HG03378 (cell line): ENCODE data around the gene SCAF8.

ENCODE experiments used
- ATAC-seq: cut with Tn5 transposase; IDR thresholded peaks from one replicate; pipeline ENCODE4 v1.9.1; 2021; ENCODE audit warnings: mild to moderate bottlenecking, moderate library complexity; ENCODE audit not compliant: unreplicated experiment

SCAF8 gene

DNA sequence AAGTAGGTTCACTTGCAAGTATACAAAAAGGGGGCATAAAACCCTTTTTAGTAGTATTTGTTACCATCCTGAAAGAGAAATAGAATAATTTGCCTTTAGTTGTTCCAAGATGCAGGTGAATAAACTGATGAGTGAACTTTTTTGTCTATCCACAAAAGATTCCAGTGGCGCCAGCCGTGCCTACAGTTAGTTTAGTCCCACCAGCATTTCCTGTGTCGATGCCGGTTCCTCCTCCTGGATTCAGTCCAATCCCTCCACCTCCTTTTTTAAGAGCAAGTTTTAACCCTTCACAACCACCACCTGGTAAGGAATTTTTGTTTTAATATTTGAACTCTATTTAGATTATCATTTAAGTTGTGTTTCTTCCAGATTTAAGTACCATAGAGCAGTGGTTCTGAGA lies 90.9 kb downstream of the SCAF8 start:
- no peak for ATAC-seq

DNA sequence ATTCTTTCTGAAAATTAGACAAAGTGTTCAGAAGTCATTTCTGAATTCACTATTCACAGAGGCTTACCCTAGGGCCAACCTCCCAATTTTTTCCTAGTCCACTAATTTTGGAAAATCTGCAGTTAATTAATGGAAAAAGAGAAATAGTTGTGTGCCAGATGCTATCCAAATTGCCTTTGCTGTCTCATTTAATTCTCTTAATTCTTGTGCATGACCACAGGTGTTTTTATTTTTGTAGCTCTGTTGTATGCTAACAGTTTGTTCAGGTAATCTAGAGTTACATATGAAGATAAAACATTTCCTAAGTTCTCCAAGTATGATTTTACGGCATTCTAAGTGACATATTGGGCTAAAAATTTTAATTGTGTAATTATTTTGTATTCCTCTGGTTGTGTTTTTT lies 96.8 kb downstream of the SCAF8 start:
- ATAC-seq: no peak

DNA sequence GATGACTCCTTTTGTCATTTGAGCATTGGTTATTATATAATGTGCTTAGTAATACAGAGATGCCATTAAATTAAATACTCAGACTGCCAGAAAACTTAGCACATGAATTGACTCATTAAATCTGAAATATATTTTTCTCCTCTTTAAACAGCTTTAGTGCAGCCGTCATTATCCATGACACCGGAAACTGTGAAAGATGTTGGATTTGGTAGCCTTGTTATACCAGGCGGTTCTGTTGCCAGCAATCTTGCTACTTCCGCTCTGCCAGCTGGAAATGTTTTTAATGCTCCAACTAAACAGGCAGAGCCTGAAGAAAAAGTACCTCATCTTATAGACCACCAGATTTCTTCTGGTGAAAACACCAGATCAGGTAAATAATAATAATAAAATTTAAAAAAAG lies 97.6 kb downstream of the SCAF8 start:
- ATAC-seq: no peak

DNA sequence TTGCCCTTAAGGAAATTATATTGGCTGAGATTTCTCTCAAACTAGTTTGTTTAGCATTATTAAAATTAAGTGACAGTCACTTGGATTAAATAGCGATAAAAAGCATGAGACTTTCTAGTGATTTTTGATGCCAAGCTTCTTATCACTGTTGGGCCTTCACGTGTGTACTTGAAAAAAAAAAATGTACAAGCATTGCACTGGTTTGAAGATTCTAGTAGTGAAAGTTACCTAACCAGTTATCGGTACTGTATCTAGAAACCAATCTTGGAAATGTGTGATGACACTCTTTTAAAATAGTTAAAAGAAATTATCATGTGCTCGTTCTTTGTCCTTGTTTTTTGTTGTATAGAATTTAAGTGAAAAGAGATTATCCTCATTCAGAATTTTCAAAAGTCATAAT lies 102.1 kb downstream of the SCAF8 start:
- no peak for ATAC-seq

DNA sequence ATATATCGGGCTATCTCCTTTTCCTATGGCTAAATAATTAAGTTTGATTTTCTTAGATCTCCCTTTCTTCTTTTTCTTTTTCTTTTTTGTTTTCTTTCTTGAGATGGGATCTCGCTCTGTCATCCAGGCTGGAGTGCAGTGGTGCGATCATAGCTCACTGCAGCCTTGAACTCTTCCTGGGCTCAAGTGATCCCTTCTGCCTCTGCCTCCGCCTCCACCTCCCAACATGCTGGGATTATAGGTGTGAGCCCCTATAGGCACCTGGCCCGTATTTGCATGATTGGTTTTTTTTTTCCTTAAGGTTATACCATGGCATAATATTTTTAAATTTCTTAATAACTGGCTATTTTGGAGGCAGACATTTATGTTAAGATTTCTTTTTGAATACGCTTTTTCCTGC lies 106.3 kb downstream of the SCAF8 start:
- no peak for ATAC-seq

DNA sequence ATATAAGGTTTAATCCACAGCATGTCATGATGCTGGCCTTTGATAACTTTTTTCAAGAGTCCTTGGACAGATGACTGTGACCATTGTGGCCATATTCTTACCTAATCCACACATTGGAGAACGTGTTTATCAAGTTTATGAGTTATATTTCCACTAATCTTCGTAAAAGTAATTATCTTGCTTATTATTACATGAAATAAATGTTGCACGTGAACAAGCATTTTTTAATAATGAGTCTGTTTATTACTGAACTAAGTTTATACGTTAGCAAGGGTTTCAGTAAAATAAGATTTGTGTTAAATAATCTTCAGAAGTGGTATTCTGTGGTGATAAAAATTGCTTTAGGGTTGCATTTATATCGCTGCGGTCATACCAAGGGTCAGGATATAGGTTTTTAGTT lies 107.1 kb downstream of the SCAF8 start:
- no peak for ATAC-seq

DNA sequence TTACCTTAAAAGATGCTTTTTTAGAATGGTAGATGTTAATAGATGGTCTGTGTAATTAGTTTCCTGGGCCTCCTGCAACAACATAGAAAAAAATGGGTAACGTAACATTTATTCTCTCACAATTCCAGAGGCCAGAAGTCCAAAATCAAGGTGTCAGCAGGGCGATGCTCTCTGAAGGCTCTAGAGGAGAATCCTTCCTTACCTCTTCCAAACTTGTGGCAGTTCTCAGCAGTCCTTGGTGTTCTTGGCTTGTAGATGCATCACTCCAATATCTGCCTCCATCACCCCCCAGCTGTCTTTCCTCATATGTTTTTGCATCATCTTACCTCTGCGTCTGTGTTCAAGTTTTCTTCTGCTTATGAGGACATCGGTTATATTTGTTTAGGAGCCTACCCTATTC lies 107.9 kb downstream of the SCAF8 start:
- no peak for ATAC-seq

DNA sequence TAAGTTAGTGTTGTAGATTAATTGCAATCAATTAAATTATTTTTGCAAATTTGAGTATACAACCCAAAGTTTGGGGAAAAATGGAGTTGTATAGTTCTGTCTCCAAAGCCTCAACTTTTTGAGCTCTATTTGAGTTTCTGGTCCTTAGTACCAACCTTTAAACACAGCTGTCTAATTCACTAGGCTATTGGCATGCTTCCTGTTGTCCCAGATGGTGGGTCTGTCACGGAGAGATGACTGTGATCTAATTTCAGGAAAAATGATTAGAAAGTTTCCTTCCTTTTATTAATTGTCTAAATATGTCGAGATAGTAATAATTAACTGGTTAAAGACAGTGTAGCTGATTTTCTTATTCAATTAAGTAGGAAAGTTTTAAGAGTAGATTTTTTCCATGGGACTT lies 109.6 kb downstream of the SCAF8 start:
- ATAC-seq: no peak

DNA sequence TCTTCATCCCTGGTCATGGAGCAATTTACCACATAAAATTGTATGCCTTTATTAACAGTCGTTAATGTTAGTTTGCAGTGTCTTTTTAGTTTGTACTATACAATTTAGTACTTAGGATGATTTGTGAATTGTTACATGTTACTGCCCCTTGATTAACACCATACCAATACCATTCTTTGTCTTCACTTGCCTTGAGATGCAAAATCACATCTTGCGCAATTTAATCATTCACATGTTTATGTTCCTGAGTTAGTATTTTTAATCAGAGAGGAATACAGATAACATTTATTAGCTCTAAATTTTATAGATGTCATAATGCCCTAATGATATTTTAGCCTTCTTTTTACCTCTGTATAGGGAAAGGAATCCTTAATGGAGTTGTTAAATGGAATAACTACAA lies 114.1 kb downstream of the SCAF8 start:
- no peak for ATAC-seq

DNA sequence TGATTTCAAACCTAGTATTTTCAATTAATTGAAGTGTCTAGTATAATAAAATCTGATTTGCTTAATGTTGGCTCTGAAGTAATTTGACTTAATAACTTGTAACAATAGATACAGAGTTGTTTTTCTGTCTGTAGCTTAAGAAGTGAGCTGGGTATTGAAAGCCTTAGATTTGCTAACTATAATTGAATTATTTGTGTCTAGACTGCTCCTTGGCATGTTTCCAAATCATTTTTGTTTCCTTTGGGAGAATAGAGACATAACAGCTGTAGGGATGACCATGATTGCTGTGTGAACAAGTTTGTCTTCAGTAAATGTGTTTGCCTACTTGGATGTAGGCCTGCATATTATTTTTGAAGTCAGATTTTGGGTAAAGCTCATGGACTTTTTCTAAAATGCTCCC lies 115.4 kb downstream of the SCAF8 start:
- no peak for ATAC-seq

DNA sequence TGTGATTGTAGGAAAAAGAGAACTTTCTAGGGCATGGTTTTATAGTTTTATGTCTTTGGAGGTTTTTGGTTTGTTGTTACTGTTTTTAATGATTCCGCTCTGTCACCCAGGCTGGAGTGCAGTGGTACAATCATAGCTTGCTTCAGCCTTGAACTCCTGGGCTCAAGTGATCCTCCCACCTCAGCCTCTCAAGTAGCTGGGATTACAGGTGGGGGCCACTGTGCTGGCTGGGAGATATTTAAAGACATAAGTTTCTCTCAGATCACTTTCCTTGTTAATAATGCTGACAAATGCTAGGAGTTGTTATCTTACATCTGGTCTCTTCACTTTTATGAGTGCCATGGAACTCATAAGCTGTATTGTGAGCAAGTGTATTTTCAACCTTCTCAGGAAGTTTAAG lies 116.3 kb downstream of the SCAF8 start:
- no peak for ATAC-seq

DNA sequence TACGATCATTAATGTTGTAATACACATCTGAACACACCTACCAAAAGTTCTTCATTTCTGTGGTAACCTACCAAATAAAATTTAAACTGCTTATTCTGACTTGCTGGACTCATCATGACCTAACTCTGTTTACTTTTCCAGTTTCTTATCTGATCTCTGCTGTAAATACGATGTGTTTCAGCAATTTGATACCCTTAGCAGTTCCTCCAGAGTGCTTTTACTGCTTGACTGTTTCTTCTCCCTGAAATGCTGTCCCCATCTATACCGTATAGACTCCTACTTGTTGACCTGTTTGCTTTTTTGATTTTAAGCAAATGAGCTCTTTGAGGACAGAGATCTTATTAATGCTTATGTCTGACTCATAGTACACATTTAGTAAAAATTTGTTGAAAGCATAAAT lies 119.5 kb downstream of the SCAF8 start:
- ATAC-seq: no peak

DNA sequence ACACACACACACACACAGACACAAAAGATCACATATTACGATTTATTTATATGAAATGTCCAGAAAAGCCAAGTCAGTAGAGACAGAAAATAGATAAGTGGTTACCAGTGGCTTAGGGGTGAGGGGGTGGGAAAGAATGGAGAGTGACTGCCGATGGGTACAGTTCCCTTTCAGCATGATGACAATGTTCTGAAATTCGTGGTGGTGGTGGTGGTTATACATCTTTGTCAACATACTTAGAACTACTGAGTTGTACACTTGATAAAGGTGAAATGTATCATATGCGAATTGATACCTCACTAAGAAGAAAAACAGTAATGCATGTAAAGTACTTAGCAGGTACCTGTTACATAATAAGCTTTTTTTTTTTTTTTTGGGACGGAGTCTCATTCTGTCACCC lies 124.3 kb downstream of the SCAF8 start:
- ATAC-seq: no peak

DNA sequence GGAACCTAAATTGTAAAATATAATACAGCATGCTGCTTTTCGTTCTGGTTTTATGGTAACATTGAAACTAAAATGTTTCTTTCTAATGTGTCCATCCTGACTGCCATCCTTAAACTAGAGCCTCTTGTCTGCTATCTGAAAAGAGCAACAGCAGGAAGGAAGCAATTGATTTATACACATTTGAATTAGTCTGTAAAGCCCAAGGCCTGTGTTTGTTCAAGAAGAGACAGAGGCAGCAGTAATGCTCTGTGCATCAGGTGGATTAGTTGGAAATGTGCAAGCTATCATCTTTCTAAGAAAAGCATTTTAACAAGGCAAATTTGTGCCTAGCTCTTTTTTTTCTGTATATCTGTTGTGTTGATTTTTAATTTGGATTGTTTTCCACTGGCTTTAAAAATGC lies 128.6 kb downstream of the SCAF8 start:
- ATAC-seq: no peak

DNA sequence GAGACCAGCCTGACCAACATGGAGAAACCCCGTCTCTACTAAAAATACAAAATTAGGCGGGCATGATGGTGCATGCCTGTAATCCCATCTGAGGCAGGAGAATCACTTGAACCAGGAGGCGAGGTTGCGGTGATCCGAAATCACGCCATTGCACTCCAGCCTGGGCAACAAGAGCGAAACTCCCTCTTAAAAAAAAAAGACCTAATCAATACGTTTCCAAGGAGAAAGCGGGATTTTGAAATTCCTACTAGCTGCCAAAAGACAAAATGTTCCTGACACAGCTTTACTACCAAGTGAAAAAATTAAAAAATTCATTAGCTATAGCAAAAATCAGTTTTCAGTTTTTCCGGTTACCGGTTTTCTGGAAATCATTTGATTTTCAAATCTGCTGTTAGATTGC lies 129.3 kb downstream of the SCAF8 start:
- ATAC-seq: no peak

DNA sequence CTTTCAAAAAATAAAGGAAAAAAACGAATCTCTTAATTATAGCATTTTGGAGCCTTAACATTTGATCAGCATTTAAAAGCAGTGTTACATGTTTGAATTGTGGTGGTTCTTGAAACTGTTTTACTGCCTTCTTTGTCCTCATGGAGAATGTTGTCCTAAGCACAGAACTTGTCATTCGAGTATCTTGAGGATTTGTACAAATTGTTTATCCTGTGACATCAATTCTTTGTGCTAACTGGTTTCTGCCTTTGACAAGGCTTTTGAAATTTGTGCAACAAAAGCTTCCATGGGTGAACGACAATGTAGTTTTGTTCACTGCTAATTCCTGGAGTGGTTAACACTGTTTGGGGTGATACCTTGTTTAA lies 130.8 kb downstream of the SCAF8 start:
- ATAC-seq: no peak

DNA sequence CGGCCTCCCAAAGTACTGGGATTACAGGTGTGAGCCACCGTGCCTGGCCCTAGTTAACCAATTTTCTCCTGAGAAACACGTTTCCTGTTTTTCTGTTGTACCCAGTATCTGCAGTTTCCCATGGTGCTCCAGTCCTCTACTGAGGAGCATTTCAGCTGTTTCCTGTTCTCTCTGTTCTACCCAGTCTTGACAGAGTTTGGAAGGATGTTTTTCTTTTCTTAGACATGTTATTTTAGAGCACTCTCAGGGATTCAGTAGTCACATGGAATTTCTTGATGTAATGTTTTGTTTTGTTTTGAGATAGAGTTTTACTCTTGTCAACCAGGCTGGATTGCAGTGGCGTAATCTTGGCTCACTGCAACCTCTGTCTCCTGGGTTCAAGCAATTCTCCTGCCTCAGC lies 132.1 kb downstream of the SCAF8 start:
- ATAC-seq: no peak

DNA sequence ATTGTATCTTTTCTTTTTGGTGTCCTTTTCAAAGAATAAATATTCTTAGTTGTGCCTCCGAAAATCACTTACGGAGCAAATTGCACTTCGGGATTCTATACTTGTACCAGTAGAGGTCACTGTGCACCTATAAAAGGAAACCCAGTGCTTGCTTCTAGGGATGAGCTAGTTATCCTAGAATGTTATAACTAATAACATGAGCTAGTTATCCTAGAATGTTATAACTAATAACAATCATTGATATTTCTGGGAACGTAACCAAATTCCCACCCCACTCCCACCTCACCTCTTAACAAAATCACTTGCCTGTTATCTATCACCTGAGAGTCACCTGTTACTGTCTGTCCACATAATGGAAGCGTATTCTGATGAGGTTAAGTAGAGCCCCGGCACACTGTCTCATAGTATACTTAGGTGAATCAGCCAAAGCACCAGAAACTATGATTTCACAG lies 135.0 kb downstream of the SCAF8 start:
- ATAC-seq: no peak

DNA sequence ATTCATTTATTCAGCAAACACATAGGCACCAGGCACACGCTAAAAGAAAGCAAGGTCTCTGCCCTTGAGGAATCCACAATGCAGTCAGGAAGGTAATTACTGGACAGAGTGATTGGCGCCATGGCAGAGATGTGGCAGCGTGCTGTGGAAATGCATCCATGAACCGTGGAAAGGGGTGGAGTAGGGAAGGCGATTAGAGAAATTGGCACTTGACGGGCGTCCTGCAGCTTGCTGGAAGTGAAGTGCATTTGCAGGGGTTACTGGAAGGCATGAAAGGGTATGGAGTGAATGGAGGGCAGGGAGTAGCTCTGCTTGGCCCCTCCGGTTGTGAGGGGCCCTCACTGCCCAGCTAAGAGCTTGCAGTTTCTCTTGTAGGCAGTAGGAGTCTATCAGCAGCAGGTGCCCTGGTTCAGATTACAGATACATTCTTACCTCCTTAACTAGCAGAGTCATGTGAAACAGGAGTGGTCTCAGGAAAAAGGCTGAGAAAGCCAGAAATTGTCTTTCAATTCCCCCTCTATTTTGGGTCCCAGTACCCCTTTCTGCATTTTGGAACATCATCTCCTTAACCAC lies 139.4 kb downstream of the SCAF8 start:
- ATAC-seq: no peak

DNA sequence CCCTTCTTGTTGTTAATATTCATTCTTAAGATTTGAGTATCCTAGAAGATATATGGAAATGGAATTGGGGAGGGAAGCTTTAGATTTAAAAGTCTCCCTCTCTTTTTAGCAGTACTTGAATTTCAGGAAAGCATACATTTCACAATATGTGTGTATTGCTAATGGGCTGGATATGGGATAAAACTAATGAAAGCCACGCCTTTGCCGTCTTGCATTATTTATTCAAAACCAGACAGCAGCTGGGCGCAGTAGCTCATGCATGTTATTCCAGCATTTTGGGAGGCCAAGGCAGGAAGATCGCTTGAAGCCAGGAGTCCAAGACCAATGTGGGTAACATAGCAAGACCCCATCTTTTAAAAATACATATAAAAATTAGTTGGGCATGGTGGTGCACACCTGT lies 140.3 kb downstream of the SCAF8 start:
- ATAC-seq: no peak

DNA sequence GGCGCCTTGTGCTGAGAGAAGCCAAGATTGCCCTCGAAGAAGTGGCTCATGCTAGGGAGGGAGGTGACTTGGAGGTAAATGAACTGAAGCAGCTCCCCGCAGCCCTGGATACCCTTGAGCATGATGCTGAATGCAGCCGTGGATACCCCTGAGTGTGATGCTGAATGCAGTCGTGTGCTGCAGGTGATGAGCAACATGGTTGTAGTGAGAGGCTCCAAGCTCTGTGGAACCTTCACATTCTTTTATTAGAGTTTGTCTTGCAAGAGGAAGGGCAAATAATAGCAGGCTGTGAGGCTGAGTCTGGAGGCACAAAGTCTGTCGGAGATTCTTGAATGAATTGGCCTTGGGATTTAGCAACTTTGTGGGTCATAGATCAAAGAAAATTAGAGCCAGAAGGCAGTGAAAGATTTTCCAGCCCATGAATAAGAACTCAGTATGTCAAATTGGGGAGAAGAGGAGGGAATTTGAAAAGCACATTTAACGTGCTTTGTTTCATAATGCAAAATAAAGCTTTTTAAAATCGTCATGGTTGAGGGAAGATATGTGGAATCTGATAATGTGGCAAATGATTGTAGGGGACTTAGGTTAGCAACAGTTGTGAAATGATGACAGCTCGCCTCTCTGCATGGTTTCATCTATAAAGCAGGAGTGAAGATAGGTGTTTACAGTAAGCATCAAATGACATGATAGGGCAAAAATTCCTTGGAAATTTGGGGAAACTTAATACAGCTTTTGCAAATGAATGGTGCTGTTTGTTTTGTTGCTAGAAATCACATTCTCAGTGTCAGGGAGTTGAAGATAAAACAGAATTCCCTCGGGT lies 141.8 kb downstream of the SCAF8 start:
- ATAC-seq: no peak

DNA sequence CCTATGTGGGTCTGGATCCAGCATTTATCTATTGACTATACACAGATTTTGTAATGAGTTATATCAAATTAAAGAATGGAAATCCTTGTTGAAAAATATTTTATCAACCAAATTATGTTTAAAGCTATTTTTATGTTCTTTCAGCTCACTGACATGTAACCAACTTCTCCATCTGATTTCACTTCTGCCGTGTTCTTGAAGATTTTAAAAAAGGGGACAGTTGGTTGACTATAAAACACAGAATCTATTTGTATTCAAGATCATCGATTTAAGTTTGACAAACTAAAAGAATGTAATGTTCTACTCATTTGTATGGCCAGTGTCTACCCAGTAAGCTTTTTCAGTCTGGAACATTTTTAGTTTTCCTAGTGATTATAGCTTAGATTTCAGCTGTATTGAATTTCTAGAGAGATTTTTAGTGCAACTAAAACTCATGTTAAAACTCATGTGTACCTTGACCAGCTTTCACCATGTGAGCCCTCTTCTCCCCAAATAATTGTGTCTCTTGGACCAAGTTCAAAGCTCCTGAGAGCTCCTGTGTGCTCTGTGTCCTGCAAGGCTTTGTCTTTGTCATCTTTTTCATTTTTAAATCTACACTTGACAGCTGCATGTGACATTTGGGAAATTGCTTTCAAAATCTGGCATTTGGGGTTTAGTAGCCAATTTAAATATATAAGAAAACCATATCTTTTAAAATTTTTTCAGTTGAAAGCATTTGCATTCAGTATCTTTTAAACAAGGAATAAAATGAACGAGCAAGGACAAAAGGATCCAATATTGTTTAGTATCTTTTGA lies 143.5 kb downstream of the SCAF8 start:
- no peak for ATAC-seq
